Heart left ventricle (tissue), 13 donors: ENCODE measurements around the gene ERMP1.

Experiments
- POLR2A ChIP-seq, 2 donors: fragments of 450-650 bp; IDR thresholded peaks; one replicate each; pipeline ENCODE4 v1.6.1; 2017; ENCODE audit warnings: antibody characterized with exemption in 2 of 2, mild to moderate bottlenecking in 2 of 2, moderate library complexity in 2 of 2
- TF ChIP-seq, protein P1 (sequence below), 12 donors: fragments of 200-600 bp; sonication (generic) in 4 of 12; IDR thresholded peaks; one replicate each; pipeline versions ENCODE4 v1.5.0 to v1.8.0; 2018 to 2022; ENCODE audit warnings: antibody characterized with exemption in 12 of 12, mild to moderate bottlenecking in 5 of 12
- donor health status: ischemic (EF 13 %, LVEDD 7.1; RV severe dilation, severe dysfunction).
- donor health status: DM: no; HTN: yes; CAD: no.
- donor health status: DM: no; HTN: no; CAD: no.
- donor health status: ischemic (EF 25% LVEDD 6.9; RV normal size, moderate dysfunction).
- donor health status: ischemic (EF 25% LVEDD 5.7; RV mildly dilated, moderate dysfunction).
- donor health status: ischemic (EF 35%, LVEDD 5.7; RV mildly dilated, moderate dysfunction).
- donor health status: nonischemic (EF 11% LVEDD 7.7; RV severe dilation, severe dysfunction).
- donor health status: DM: yes; HTN: yes; CAD: no.
- donor health status: PGD.
- donor health status: ischemic (EF 29% LVEDD 5.4; RV normal size, mild dysfunction).
- donor health status: nonischemic (EF 23%, LVEDD 6.1; RV moderate dilation, normal function).

DNA sequence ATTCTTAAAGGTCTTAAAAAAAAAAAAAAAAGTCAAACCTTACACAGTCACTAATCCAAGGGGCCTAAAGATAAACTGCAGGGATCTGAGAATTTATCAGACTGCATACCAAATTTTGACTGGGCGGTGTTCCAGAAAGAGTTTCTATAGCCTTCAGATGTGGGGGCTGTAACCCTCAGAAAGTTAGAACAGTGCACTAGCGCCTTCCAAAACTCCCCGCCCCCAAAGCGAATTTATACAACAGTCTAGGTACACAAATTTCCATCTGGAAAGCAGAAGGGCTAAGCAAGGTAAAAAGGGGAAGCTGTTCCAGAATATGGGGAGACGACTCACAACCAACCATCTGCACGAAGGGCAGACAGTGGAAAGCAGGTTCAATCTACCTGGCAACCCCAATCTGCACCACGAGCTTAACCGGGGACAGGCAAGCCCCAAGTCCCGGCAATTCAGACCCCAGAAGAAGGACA lies 813 bp downstream of the ERMP1 start:
- TF ChIP-seq, protein P1, sequence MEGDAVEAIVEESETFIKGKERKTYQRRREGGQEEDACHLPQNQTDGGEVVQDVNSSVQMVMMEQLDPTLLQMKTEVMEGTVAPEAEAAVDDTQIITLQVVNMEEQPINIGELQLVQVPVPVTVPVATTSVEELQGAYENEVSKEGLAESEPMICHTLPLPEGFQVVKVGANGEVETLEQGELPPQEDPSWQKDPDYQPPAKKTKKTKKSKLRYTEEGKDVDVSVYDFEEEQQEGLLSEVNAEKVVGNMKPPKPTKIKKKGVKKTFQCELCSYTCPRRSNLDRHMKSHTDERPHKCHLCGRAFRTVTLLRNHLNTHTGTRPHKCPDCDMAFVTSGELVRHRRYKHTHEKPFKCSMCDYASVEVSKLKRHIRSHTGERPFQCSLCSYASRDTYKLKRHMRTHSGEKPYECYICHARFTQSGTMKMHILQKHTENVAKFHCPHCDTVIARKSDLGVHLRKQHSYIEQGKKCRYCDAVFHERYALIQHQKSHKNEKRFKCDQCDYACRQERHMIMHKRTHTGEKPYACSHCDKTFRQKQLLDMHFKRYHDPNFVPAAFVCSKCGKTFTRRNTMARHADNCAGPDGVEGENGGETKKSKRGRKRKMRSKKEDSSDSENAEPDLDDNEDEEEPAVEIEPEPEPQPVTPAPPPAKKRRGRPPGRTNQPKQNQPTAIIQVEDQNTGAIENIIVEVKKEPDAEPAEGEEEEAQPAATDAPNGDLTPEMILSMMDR (IDR thresholded peaks at IDR 0.05), result no peak
- no peak for TF ChIP-seq POLR2A (IDR thresholded peaks at IDR 0.05)
